GM12872 (cell line): ENCODE results near the gene DPEP1.

Source experiments
- TF ChIP-seq, protein P1 (sequence below): IDR thresholded peaks from 3 replicates; pipeline ENCODE4 v1.5.1; 2011; ENCODE audit warnings: low read depth, mild to moderate bottlenecking, low read length, moderate library complexity; ENCODE audit not compliant: insufficient read depth

DPEP1 gene

DNA sequence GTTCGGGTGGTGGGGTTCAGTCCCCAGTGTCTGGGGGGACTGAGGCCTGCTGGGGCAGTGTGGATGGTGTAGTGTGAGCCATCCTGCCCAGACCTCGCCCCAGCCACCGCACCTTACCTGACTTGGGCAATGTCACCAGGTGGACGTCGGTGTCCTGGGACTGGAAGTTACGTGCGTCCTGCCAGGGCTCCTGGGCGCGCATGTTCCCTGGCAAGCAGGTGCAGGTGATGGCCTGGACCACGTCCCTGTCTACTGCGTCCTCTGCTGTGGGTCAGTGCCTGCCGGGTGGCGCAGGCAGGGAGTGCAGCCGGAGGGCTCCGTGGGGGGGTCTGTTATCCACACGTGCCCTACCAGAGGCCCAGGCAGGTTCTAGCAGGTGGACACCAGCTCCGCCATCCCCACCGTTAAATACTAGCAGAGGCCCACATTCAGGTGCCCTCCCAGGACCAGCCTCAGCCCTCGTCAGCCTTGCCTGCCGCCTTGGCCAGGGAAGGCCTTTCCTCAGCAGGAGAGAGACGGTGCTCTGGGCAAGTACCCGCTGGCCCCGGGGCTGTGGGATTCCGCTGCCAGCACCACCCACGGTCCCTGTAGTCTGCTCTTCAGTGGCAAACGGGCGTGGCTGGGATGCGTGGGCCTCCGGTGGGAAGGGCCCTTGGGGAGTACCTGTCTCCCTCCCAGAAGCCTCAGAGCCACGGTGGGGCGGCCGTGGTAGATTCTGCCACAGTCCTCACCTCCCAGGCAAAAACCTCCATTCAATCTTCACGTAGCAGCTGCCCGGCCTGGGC, 8.1 kb upstream of the DPEP1 start:
- TF ChIP-seq, protein P1, sequence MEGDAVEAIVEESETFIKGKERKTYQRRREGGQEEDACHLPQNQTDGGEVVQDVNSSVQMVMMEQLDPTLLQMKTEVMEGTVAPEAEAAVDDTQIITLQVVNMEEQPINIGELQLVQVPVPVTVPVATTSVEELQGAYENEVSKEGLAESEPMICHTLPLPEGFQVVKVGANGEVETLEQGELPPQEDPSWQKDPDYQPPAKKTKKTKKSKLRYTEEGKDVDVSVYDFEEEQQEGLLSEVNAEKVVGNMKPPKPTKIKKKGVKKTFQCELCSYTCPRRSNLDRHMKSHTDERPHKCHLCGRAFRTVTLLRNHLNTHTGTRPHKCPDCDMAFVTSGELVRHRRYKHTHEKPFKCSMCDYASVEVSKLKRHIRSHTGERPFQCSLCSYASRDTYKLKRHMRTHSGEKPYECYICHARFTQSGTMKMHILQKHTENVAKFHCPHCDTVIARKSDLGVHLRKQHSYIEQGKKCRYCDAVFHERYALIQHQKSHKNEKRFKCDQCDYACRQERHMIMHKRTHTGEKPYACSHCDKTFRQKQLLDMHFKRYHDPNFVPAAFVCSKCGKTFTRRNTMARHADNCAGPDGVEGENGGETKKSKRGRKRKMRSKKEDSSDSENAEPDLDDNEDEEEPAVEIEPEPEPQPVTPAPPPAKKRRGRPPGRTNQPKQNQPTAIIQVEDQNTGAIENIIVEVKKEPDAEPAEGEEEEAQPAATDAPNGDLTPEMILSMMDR = no peak

DNA sequence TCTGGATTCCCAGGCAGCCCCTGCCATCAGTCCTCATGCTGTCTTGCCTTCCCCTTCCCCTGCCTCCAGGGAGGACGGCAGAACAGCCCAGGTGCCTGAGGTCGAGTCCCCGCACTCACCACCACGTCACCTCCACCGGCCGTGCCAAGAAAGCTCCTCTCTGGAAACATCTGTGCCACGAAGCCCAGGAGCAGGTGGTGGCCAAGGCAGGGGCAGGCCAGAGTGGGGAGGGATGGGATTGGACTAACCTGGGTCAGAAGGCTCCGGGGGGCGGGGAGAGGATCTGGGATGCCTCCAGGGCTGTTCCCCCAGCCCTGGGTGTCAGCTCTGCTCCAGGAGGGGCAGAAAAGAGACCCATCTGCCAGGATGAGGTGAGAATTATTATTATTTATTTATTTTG, 7.4 kb upstream of the DPEP1 start:
- TF ChIP-seq, protein P1 = no peak

DNA sequence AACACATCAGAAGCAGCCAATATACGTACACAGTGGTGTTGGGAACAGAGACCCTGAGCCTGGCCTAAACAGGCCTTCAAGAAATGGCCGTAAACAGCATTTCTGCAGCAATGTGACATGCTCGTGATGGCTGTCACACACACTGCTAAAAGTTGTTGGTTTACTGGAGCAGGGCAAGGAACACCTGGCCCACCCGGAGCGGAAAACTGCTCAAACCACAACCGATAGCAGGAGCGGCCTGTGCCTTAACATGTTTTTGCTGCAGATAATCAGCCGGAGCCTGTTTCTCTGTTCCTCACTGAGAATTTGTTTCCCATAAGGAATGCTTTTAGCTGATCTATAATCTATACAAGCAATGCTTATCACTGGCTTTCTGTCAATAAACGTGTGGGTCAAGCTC, 6.0 kb upstream of the DPEP1 start:
- TF ChIP-seq, protein P1 = no peak

DNA sequence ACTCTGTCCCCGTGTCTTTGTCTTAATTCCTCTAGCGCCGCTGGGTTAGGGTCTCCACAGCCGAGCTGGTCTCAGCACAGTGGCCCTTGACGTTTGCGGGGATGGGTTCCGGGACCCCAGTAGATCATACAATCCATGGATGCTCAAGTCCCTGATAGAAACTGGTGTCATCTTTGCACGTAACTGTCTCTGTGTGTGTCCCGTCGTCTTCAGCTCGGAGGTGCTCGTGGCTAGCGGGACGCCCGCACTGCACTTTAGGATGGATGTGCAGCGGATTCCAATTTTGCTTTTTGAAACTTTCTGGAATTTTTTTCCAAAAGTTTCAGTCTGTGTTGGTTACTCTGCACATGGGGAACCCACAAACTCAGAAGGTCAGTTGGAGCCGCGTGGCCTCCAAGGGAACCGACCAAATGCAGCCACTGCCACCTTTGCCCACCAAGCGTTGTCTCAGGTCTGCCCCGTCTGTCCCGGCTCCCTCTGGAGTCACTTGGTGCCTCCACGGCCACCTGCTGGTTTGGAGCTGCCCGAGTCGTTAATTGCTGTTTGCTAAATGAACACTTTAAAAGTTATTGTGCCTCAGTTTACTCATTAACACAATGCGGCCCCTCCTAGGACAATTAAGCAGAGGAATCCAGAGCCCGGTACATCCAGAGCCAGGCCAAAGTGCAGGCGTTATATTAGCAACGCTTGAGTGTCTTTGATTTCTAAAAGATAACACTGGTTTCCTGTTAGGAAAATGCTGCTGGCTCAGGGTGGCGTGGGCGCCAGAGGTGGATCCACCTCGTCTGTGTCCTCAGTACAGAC, 5.3 kb upstream of the DPEP1 start:
- TF ChIP-seq, protein P1 = no peak

DNA sequence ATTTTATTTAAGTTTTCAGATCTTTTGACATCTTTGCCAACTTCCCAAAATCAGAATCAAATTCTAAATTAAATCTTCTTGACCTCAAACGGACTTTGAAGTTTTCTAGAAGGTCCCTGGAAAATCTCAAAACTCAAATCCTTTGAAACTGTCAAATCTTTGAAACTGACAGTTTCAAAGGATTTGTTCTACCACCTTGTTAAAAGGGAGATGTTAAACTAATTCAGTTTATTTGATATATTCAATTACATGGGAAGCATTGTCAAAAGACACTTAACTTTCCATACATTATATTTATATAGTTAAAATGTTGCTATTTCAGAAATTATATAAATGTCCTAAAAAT, 3.4 kb upstream of the DPEP1 start:
- TF ChIP-seq, protein P1 = no peak

DNA sequence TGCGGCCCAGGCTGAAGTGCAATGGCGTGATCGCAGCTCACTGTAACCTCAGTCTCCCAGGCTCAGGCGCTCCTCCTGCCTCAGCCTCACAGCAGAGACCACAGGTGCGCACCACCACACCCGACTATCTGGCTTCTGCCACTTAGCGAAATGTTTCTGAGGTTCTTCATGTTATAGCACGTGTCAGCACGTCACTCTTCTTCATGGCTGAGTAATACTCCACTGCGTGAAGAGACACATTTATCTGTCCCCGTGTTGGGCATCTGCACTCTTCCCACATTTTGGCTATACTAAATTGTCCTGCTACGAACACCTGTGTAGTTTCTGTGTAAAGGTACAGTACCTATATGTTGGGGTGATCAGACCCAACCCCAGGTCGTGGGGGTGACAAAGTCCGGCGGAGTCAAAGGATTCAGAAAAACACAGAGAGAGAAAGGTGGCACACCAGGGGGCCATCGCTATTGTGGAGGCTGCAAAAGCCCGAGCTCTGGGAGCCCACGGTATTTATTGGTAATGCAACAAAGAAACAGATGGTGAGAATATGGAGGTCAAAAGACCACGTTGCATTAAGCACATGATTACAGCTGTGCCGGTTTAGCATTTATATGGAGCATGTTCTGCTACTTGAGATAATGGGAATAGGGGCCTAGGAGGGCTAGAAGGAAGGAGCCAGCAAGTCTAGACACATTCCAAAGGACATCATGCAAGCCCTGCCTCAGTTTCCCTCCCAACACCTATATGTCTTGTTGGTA, 851 bp upstream of the DPEP1 start:
- TF ChIP-seq, protein P1 = no peak

DNA sequence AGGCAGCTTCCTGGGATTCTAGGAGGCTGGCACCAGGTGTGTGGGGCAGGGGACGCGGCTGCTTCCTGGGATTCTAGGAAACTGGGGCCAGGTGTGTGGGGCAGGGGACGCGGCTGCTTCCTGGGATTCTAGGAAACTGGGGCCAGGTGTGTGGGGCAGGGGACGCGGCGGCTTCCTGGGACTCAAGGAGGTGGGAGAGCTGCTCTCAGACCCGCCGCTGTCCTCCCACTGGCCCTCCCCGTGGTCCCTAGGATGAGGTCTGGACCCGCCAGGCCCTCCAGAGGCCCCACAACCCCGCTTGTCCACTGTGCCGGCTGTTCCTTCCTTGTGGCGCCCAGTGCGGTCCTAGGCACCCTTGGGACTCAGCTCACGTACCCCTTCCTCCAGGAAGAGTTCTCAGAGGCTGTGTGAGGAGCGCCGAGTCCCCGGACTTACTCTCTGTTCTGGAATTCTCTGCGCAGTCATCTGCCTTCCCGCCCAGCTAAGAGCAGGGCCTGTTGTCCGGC, 565 bp downstream of the DPEP1 start:
- TF ChIP-seq, protein P1 = no peak
